Measurements from ENCODE around the gene MRPL43.
A peak's percentile ranks its signal among the peaks of the same experiment; 100 is the strongest.

The MRPL43 gene

DNA sequence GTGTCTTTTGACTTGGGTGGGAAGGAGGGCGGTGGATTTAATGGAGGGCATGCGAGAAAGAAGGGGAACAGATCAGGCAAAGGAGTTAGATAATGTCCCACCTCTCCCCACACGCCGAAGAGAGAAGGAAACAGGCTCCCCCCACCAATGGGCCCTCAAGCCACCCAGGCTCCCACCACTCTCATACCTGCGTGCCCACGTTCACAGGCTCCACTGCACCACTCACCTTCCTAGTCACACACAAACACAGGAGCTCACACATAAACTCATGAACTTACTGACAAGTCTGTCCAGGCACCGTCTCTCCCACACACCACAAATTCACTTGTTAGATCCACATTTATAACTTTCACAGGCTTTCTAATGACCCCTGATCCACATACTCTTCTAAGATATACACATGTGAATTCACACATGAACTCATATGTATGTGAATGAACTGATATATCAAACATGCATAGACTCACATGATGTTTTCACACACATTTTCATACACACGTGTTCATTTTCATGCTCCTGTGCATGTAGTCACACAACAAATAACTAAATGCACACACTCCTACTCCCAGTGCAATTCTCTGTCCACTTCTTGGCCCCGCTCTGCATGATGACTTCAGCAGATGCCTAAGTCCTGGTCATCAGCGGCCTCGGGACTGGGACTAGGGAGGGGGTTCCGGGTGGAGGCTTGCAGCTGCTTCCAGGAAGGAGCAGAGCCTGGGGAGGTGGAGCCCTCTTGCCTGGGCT lies 13.8 kb upstream of the MRPL43 start:
- DNase-seq = no peak

DNA sequence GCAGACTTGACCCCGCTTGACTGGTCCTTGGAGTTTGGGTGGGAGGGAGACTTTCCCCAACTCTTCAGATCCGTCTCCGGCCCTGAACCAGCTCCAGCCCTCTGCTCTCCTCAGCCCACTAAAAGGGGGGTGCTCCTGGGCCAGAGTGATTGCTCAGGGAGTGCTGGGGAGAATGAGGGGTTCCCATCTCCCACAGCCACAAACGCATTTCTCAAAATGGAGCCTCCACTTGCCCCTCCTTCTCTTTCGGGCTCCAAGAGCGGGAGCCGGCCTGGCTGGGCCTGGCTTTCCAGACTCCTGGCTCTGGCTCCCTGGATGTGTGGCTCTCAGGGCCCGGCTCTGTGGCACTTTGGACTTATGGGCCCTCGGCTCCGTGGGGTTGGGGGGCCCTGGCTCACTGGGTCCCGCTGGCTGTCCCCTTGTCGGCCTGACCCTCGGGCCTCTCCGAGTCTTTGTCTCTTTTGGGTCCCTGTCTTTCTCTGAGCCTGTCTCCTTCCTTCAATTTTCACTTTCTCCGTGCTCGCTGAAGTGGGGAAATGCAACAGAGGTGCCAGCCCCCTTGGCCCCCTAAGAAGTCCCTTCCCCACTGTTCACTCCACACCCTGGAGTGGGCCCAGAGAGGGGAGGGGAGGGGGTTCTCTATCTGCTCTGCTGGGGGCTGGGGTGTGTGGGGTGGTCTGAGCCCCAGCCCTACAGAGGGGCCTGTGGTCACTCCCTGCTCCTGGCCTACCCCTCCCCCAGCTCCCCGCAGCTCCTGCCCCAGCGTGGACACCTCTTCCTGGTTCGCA lies 13.0 kb upstream of the MRPL43 start:
- no peak for DNase-seq

DNA sequence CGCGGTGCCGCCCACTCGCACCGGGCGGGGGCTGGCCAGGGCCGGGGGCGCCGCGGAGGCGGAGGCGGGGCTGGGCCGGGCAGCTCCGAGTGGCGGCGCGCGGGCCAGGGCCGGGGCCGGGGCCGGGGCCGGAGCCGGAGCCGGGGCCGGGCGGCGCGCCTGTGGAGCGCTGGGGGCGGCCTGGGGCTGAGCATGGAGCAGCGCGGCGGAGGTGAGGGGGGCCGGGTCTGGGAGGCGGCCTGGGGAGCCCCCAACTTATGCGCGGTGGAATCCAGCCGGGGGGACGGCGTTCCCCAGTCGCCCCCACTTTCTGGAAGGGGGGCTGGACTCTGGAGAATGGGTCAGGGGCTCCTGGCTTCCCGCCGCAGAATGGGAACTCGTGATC lies 12.4 kb upstream of the MRPL43 start, which contains the start of gene LZTS2:
LZTS2 (plus strand) TSS at position 67 of the 385 bp plus-strand sequence. CDS start 2,731 bp downstream, outside the sequence.
- DNase-seq = no peak

DNA sequence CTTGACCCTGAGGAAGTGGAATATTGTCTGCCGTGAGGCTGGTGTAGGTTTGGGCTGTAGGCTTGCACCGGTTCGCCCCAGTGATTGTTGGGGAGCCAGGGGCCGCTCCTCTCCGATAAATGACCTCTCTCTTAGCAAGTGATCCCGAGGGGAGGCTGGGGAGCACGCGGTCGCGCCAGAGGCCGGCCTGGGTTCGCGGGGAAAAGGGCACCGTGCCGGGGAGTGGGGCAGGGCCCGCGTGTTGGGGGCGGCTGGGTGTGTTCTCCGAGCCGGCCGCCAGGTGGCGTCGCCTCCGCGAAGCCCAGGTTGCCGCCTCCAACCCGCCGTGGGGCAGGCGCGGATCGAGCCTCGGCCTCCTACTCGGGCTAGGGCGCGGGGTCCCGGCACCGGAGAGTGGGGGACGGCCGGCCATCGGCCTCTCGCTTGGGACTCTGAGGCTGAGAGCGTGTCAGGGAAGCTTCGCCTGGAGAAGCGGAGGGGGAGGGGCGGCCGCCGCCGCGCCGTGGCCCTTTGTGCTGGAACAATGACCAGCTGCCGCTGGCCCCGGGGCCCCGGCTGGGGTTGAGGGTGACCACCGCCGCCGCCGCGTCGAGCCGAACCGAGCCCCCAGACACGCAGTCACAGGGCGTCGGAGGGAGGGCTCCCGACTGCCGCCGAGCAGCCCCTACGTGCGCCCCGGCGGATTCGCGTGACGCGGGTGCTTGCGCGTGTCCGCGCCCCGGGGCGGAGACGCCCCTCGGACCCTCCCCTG lies 11.9 kb upstream of the MRPL43 start:
- DNase-seq = peak; percentile 80

DNA sequence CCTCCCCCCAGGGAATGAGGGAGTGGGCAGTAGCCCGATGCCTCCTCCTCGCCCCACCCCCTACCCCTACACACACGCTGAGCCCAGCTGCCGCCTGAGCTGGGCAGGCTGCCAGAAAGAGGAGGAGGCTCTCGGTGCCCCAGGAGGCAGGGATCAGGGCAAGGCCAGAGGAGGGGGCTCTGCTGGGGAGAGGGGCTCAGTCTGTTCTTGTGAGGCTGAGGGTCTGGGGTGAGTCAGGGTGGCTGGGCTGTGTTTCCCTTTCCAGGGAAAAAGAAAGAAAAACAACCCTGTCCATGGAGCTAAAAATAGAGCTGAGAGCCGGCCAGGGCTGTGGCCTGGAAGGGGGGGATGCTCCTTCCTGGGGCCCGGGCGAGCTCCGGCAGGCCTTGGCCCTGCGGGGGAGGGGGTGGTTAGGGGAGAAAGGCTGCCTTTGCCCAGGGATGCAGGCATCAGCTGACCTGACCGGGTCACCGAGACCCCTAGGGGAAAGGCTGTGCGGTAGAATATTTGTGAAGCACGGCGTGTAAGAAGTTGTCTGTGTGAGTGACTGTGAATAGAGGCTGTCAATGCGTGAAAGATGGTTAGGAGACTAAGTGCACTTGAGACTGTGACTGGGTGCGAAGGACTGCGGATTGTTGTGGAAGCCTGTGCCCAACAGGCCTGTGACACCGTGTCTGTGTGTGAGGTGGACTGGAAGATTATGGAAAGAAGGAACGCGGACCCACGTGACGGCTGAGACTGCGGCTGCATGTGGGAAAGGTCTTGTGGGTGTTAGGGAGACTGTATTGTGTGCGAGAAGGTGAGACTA lies 11.1 kb upstream of the MRPL43 start:
- peak; percentile 68 for DNase-seq

DNA sequence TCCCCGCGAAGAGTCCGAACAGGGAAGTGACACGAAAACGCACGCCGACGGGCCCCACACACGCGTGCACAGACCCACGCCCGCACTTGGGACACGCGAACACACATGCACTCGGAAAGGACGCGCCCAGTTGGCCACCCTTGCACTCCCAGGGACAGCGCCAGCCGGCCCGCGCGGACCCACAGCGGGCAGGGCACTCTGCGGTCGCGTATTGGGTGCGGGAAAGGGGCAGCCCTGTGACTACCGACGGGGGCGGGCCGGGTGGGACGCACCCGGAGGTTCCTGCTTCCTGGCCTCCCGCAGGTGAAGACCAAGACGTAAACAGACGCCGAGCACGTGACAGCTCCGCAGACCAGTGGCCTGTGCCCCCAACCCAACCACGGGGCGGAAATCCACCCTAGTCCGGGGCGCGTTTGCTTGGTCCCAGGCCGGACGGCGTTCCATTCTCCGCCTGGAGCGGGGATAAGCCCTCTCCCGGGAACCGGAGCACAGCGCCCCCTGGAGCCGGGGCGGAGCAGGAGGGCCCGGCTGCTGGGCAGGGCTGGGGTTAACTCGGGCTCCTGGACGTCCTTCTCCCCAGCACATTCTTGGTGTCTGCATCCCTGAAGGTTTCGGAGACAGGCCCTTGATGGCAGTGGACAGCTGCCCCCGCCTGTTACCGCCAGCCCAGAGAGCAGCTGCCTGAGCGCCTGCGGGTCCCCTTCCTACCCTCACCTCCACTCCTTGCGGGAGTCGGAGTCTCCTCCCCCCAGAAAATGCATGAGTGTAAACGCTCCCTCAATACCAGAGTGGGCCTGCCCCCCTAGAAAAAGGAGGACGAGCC lies 10.3 kb upstream of the MRPL43 start:
- peak; percentile 75 for DNase-seq

DNA sequence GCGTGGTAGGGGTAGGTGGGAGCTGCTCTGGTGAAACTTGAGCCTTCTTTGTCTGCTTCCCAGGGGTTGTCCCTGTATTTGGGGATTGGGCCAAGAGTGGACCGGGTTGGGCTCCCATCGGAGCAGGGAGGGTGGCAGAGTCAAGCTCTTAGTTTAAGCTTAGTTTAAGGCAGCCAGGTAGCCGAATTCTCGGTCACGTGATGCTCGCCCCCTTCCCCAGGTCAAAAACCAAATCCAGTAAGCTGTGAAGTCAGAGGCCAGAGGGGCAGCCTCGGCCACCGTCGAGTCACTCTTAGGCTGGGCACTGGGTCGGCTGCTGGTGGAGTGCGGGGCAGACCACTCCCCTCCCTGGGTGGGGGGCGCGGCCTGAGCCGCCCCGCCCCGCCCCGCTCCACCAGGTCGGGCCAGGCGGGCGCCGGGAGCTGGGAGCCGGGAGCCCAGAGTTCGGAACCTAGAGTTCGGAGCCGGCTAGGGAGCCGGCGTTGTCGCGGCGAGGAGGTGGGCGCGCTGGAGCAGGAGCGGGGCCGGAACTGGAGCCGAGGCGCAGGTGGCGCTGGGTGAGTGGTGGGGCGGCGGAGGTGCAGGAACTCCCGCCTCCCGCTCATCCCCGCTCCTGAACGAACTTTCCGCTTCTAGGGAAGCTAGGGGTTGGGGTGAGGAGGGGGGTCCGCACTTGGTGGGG lies 9.5 kb upstream of the MRPL43 start:
- DNase-seq = peak; percentile 49

DNA sequence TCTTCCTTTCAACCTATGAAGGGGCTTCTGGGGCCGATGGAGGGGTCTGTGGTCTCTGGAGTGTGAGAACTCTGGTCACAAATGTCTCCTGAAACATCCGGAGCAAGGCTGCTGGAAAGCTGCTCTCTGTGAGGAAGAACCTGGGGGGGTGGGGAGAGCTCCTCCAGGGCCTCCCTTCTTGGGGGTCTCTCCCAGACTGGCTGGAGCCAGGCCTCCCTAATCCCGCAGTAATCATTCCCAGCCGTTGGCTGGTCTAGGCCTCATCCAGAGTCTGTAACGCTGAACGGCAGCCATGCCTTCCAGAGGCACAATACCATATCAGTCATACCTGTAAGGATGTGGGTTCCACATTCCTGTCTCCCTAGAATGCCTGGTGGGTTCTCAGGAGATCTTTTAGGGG lies 7.9 kb upstream of the MRPL43 start:
- no peak for DNase-seq

DNA sequence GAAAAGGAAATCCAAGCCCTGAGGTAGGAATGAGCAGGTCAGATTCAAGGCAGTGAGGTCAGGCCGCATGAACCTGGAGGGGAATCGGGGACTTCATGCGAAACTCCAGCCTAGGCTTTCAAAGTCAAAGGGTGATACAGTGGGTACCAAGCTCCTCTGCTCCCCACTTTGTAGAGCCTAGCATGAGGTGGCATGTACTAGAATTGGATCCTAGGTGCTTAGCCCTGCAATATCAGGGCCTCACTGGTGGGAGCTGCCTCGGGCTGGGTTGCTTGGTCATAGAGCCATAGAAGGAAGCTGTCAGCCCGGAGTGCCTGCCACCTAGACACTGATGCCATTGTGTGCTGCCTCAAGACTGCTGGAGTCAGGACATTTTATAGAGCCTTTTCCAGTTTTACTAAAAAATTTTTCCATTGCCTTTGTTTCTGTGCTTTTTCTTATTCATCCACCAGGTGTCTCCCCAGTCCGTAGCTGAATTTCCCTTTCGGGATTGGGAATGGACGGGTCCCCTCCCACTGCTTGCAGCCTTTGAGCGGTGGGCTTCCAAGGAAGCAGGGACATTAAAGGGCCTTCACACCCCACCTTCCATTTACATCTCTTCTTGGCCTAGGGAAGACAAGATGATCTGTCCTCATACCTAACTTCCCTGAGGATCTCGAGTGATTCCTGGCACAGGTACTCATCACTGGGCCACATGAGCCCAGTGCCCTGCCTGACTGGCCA lies 6.8 kb upstream of the MRPL43 start:
- no peak for DNase-seq

DNA sequence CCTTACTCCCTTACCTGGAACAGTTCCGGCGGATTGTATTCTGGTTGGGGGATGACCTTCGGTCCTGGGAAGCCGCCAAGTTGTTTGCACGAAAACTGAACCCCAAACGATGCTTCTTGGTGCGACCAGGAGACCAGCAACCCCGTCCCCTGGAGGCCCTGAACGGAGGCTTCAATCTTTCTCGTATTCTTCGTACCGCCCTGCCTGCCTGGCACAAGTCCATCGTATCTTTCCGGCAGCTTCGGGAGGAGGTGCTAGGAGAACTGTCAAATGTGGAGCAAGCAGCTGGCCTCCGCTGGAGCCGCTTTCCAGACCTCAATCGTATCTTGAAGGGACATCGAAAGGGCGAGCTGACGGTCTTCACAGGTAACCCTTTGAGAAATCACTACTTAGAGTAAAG lies 1.8 kb upstream of the MRPL43 start:
- DNase-seq = no peak

DNA sequence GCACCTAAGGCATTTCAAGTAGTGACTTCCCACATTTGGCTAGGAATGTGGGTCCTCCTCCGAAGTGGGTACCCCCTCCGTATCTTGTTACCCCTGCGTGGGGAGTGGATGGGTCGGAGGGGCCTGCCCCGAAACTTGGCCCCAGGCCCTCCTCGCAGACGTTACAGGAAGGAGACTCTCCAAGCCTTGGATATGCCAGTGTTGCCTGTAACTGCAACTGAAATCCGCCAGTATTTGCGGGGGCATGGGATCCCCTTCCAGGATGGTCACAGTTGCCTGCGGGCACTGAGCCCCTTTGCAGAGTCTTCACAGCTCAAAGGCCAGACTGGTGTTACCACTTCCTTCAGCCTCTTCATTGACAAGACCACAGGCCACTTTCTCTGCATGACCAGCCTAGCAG lies 869 bp upstream of the MRPL43 start:
- DNase-seq = no peak

DNA sequence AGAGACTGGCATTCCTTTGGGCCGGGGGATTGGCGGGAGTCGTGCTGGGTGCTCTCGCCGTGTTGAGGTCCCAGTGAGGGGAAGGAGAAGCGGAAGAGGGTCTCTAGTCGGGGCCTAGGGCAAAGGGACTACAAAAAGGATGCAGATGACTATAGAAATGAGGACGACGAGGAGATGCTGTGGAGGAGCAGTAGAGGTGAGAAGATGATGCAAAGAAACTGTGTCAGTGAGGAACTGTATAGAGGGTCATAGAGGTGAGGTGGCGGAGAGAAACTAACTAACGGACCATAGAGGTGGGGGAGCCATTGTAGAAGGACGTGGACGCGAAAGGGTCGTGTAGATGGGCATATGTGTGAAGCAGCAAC lies 370 bp upstream of the MRPL43 start:
- DNase-seq = no peak

DNA sequence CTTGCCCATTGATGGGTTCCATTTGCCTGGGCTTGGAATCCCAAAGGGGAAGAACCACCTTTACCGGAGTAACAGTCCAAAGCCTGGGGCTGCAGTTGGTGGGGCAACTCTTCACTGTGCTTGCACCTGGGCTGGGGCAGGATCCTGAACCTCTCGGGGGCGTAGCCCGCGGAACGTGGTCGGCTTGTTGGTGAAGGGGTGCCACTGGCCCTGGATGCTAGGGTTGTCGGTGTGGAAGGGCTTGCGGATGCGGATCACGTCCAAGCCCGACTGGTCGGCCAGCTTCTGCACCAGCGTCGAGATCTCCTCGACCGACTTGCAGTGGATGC lies 710 bp downstream of the MRPL43 start:
- DNase-seq = no peak

DNA sequence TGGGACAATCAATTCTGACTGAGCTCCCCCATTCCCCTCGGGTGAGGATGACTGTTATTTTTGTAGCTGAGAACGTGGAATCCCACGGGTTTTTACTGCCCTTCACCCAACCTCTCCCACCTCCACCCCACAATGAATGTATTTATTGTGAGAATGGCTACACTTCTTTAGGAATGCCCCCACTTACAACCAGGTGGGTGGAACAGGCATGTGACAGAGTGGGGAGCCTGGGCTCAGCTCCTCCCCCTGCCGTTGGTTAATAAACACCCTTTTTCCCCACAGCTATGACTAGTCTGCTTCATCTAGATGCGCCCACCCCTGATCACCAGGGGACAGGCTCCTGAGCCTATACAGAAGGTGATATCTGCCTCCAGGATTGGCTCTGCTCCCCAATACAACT lies 2.0 kb downstream of the MRPL43 start:
- DNase-seq = no peak

DNA sequence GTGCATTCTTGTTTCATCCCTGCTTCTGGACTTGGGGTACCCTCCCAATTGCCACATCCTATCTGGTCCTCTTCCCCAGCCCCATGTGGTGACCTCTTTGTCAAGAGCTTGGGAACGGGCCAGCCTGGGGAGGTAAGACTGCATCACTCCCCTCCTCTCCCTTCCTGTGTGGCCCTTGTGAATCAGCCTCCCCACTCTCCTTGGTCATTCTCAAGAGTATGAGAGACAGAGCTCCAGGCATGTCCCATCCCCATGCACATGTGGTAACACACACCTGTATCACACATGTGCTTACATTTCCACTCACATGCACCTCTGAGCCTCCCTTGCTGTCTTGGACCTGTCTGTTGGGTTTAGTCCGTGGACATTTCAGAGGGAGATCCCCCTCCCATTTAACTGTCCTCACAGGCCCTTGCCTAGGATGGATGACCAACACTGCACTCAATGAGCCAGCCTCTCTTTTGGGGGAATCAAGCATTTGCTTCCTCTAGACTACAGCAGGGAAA lies 2.6 kb downstream of the MRPL43 start:
- DNase-seq = no peak

DNA sequence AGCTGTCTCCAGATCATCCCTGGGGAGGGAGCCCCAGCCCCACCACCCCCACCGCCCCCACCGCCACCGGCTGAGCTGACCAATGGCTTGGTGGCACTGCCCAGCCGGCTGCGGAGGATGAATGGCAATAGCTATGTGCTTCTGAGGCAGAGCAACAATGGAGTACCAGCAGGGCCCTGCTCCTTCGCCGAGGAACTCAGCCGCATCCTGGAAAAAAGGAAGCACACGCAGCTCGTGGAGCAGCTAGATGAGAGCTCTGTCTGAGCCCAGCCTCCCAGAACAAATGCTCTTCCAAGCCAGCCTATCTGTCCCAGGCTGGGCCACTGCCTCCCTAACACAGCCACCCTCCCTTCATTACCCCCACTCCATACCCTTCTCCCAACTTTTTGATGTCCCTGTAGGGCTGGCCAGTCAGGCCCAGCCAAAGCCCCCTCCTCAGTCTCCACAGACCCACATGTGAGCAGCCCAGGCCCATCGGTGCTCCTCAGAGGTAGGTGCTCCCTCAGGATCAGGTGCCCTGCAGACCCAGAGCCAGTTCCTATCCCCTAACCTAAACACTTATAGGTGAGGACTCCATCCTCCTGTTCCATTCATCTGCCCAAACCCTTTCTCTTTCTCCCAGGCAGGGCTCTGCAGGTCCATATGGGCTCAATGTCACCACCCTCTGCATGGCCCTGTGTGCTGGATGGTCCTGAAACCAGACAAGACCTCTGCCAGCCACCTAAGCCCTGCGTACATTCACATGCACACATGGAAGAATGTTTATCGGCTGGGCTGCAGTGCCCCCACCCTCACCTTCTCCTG lies 3.2 kb downstream of the MRPL43 start:
- no peak for DNase-seq

DNA sequence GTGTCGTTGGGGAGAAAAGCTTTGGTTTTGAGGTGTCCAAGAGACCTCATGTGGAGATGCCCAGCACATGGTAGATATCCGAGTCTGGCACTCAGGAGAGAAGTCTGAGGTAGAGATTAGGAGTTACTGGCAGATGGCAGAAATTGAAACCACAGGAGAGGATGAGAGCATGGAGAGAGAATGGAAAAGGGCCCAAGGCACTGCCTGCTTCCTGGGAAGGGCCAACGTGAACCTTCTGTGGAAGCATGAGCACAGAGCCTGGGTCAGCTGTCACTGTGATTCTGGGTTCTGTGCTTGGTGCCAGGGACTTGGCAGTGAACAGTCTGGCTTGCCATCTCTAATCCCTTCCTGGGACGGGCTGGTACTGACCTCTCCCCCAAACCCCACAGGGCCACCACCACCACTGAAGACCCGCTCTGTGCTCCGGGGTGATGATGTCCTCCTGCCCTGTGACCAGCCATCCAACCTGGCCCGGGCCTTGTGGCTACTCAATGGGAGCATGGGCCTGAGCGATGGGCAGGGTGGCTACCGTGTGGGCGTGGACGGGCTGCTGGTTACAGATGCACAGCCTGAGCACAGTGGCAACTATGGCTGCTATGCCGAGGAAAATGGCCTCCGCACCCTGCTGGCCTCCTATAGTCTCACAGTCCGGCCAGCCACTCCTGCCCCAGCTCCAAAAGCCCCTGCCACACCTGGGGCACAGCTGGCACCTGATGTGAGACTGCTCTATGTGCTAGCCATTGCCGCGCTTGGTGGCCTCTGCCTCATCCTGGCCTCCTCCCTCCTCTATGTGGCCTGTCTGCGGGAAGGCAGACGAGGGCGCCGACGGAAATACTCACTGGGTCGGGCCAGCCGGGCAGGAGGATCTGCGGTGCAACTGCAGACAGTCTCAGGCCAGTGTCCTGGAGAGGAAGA lies 4.1 kb downstream of the MRPL43 start:
- no peak for DNase-seq

DNA sequence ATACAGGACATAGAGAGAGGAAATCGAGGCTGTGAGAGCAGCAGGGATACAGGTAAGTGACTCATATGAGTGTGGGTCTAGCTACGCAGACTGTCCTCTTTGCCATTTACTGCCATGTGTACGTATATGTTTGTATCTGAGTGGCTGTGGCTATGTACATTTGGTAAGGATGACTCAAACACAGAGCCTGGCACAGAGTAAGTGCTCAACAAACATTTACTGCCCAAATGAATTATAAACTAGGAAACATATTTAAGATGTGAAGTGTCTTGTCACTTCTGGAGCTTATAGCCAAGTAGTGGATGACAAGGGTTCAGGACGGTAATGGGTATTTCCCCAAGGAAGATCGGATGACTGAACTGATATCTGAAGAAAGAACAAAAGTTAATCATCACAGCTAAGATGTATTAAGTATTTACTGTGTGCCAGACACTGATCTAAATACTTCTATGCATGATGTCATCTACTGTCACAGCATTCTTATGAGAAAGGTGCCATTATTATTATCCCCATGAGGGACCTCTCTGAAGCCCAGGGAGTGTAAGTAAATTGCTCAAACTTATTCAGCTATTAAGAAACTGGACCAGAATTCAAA lies 6.0 kb downstream of the MRPL43 start:
- no peak for DNase-seq

All from stimulated activated CD4-positive, alpha-beta T cell treated with anti-CD3 and anti-CD28 coated beads, Interleukin-4, amount 100 ng/mL, for 1 hour (primary cell).